Endometrial microvascular endothelial cells (primary cell): ENCODE measurements around the gene TNRC6A. TPM values are rescaled to one million over a fixed set of nuclear protein-coding genes. Genes with fewer than 3 reads are reported as not detected.
"Not testable (repeated sequence)": the region's sequence is repeated elsewhere in the genome, so short reads cannot be mapped to it uniquely, and the experiment has no call there.

ENCODE experiments used
- in situ Hi-C: cut with HindIII; loops from 2 replicates; pipeline ENCODE4 v1.10.0; 2017; ENCODE audit warnings: low sequenced_read_pairs, low pct_unique_long_range_greater_than_20kb; ENCODE audit errors: inconsistent ontology term
- total RNA-seq: library from RNA; depleted of rRNA; stranded (reverse); fragments of >200 nt; gene quantifications from one replicate; pipeline ENCODE4 v1.2.3, GENCODE V29; 2015; ENCODE audit errors: inconsistent ontology term

TNRC6A gene
- total RNA-seq, 1 donor from 2014 or later, result 32.1 TPM

DNA sequence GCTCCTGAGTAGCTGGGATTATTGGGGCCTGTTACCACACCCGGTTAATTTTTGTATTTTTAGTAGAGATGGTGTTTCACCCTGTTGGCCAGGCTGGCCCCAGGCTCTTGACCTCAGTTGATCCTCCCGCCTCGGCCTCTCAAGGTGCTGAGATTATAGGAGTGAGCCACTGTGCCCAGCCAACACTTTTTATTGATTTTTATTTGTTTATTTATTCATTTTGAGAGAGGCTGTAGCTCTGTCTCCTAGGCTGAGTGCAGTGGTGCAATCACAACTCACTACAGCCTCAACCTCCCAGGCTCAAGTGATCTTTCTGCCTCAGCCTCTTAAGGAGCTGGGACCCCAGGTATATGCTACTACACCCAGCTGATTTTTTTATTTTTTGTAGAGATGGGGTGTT, 54.7 kb downstream of the TNRC6A start:
- in situ Hi-C loops, result no loop called here

GRCh38 chr16:24789881-24790280, 60.4 kb downstream of the TNRC6A start:
- in situ Hi-C loops, result no loop called here

DNA sequence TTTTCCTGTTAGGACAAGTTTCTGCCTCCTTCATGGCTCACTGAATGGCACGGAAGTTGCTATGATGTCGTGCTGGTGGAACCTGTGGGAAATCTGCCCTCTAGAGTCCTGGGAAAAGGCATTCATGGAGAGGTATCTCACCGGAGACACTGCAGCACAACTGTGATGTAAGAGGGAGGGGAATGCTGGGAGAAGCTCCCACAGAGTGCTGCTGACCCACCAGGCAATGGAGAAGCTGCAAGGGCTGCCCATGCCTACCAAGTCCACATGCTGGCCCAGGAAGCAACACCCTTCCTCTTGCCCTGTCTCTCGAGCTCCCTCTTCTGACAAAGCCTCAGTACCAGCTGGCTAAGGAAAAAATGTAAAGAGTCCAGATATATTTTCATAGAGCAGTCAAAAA, 71.1 kb downstream of the TNRC6A start:
- in situ Hi-C loops, result no loop called here

DNA sequence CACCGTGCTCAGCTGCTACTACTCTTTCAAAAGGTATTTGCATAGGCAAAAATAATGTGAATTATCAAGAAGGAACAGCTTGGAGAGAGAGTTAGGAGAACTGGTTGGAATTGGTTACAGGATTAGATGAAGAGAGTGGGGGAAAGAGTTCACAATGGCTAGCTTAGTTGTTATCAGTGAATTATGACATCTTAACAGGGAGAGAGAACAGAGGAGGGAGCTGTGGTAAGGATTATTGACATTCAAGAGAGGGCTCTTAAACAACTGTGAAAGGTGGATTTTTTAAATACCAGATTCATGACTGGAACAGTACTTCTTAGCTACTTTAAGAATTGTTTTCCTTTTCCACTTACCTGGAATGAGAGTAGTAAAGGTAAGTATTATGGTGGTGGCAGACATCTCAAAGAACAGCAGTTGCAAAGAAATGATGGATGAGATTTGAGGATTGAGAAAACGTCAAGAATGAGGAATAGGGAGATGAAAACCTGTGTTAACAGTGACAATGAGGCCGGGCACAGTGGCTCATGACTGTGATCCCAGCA, 72.4 kb downstream of the TNRC6A start:
- in situ Hi-C loops, result no loop called here

DNA sequence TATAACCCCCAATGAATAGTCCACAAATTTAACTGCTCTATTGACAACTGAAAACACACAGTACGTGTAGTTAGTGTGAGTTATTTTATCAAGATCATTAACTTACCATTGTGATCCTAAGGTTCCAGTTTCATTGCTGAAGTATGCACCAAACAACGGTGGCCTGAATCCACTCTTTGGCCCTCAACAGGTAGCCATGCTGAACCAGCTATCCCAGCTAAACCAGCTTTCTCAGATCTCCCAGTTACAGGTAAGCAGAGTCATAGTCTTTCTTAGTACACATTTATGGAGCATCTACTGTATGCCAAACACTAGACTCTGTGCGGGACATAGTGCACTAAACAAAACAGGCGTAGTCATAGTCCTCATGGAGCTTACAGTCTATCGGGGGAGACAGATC, 76.0 kb downstream of the TNRC6A start:
- in situ Hi-C loops, result no loop called here

DNA sequence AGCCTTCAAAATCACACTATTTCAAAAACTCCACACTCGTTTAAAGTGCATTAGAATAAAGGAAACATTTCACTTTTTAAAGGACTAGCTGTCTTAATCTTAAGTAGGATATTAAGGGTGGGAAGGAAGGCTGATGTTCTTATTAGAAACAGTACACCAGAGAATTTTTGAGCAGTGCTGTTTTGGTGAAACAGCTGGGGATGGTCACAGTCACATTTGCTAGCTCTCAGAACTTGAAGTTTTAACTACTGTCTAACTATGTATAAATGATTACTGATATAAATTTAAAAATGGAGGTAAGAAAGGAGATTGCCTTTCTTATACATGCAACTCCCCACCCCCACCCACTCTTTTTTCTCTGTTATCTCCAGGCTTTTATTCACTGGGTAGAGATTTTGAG, 77.8 kb downstream of the TNRC6A start:
- in situ Hi-C loops, result no loop called here

DNA sequence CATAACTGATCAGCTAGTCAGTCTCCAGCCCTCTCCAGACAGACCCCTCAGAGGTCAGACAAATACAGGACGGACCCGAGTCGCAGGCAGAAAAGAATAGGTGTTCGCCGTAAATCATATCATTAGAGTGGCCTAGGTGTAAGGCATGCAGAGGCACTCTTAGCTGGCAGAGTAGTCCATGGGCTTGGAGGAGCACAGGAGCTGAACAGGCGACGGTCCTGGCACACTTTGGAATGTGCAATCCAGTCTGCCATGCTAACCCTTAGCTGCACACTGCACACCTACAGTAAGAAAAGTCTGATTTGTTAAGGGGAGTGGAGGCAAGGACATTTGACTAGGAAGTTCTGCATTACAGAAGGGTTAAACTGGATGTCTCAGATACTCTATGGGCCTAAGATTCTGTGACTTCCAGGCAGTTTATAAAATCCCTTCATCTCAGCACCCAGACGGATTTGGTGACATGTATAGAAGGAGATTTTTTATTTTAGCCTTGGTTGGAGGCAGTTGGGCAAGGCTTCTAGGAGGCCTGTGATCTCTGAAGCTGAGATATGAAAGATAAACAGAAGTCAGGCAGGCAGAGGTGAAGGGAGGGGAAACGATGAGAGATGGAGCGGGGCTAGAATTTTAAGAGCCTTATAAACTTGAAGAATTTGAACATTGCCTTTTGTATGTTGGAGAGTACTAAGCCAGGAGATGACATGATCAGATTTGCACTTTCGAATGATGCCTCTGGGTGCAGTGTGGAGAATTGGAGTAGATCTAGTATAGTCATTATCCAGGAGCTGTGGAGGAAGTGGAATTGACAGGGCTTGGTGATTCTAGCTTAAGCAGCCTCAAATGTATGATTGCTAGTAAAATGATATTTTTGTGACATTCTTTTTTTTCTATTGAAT, 81.7 kb downstream of the TNRC6A start:
- in situ Hi-C loops, result no loop called here

DNA sequence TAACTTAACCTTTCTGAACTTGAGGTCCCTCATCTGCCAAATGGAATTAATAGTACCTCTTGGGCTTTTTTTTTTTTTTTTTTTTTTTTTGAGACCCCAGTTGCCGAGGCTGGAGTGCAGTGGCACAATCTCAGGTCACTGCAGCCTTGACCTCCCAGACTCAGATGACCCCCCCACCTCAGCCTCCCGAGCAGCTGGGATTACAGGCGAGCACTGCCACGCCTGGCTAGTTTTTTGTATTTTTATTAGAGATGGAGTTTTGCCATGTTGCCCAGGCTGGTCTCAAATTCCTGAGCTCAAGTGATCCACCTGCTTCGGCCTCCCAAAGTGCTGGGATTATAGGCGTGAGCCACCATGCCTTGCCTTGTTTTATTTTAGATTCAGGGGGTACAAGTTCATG, 83.4 kb downstream of the TNRC6A start:
- in situ Hi-C loops, result not testable (repeated sequence)

DNA sequence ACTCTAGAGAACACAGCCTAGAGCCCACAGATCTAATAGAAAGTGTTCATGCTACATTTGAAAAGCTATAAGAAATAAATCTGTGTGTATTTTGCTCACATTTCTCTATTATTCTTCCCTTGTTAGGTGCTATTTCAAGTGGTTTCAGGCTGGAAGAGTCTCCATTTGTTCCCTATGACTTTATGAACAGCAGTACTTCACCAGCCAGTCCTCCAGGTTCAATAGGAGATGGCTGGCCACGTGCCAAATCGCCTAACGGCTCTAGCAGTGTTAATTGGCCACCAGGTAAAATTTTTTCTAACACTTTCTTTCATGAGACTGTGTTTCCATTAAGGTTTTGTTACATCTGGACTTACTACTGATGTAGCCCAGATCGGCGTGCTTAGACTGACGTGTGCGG, 85.6 kb downstream of the TNRC6A start:
- in situ Hi-C loops, result no loop called here

DNA sequence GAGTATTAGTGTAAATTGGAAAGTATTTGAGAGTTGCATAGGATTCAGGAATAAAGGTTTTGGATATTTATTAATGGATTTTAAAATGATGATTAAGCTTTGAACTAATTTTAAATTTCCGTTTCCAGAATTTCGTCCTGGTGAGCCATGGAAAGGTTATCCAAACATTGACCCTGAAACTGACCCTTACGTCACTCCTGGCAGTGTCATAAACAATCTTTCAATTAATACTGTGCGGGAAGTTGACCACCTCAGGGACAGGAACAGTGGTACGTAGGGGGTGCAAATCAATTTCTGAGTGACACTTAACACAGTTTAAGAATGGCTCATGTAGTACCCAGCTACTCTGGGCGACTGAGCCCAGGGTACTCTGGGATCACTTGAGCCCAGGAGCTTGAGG, 87.2 kb downstream of the TNRC6A start:
- in situ Hi-C loops, result no loop called here

GRCh38 chr16:24819462-24820040, 90.1 kb downstream of the TNRC6A start:
- in situ Hi-C loops, result no loop called here

- in situ Hi-C loops, result no loop called here
Measured at GRCh38 chr16:24820522-24820921, 91.1 kb downstream of the TNRC6A start.

- in situ Hi-C loops, result no loop called here
Measured at GRCh38 chr16:24821129-24821528, 91.7 kb downstream of the TNRC6A start.

DNA sequence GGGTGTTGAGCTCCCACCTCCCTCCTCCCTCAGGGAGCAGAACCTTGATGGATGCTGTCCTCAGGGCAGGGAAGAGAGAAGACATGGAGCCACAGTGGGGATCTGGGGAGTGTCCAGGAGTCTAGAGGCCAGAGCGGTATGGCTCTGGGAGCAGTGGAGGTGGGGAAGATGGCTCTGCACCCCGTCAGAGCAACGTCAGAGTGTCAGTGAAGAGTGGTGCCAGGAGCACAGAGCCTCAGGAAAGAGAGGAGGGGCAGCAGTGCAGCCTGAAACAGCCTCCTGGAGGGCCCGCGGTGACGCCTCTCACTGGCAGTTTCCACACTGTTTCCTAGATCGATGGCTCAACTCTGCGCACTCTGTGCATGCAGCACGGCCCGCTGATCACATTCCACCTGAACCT, 93.1 kb downstream of the TNRC6A start:
- in situ Hi-C loops, result no loop called here

DNA sequence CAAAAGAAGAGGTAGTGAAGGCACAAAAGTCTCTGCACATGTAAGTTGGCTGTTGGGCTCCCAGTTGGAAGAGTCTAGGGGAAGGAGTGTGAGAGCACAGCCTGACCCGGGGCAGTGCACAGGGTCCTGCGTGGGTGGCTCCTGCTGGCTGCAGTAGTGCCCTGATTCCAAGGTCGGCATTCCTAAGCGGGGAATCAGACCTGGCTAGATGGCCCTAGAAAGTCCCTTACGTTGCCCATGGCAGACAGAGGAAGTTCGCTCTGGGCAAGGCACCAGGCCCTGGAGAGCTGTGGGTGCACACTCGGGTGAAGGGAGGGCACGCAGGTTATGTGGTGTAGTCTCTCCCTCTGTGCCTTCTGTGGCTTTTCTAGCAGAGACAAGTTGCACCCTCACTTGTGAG, 93.5 kb downstream of the TNRC6A start:
- in situ Hi-C loops, result no loop called here

GRCh38 chr16:24825696-24826095, 96.2 kb downstream of the TNRC6A start:
- in situ Hi-C loops, result no loop called here

- in situ Hi-C loops, result no loop called here
Measured at GRCh38 chr16:24826096-24826690, 96.7 kb downstream of the TNRC6A start.

DNA sequence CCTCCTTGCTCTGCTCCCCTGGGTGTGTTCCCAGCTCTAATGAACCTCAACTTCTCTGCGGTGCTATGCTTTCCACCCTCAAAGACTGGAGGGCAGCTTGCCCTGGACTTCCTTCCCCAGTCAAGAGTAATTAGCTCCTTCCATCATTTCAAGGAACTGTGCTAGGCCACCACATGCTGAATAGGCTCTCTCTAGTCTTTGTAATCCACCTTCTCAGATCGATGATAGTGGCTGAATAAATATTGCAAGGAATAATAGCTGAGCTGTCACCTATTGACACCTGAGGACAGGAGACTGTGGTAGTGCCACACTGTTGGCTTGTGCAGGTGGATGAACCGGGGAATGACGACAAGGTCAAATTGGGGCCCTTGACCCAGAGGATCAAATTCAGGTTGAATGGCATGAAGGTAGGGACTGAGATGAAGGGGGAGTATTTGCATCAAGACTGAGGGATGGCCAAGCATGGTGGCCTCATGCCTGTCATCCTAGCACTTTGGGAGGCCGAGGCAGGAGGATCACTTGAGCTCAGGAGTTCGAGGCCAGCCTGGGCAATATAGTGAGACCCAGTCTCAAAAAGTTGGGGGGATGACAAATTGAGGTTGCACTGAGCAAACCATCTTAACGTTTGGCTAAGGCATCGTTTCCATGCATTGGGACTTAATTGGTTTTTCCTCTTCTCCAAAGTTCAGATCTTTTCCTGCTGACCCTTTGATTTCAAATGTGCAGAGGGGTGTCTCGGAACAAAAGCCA, 97.5 kb downstream of the TNRC6A start:
- in situ Hi-C loops, result no loop called here

DNA sequence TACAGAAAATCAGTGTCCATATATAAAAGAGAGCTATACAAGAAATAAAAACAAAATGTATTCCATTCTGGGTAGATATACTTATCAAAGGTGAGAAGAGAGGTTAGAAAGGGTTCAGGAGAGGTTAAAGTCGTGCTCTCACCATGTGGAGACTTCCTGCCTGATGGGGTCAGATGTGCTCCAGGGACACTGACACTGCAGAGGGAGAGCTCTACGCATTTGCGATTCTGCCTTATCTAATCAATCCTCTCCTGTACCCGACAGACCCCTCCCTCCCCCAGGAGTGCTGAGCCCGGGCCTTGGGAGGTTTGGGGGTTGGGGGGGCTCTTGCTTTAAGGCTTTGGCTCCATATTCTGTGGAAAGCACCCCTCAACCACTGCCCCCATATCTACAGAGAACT, 99.7 kb downstream of the TNRC6A start:
- in situ Hi-C loops, result no loop called here
